ENCODE data around the gene C1QL1.

Gene C1QL1

GRCh38 chr17:44940768-44941167 is 27.3 kb downstream of the C1QL1 start:
- no peak overlapping the region for H2AFZ ChIP-seq (ENCODE audit: low read length, unreplicated experiment)
- H3K4me3 ChIP-seq (ENCODE audit: low read depth, low read length) = no peak overlapping the region
- peaks cover 80% of the 10 kb centered on the region for H3K79me2 ChIP-seq (ENCODE audit: control insufficient read depth, insufficient read depth, low read length, unreplicated experiment)
- H3K27ac ChIP-seq (ENCODE audit: low read depth, low read length) = peak overlapping the region; percentile 32
- peaks cover 7% of the 10 kb centered on the region for H3K36me3 ChIP-seq (ENCODE audit: insufficient read depth, low read length)
- H3K27me3 ChIP-seq (ENCODE audit: insufficient read depth, low read length) = no peaks in the 10 kb centered on the region
- H3K4me1 ChIP-seq (ENCODE audit: control insufficient read depth, insufficient read depth, low read length, unreplicated experiment) = peaks cover 17% of the 10 kb centered on the region

GRCh38 chr17:44940317-44940716 is 27.8 kb downstream of the C1QL1 start:
- Histone ChIP-seq H3K4me1 (ENCODE audit: control insufficient read depth, insufficient read depth, low read length, unreplicated experiment) (peaks cover 17% of the 10 kb centered on the region), H3K36me3 (ENCODE audit: insufficient read depth, low read length) (peaks cover 7% of the 10 kb centered on the region), H3K27me3 (ENCODE audit: insufficient read depth, low read length) (no peaks in the 10 kb centered on the region), H3K79me2 (ENCODE audit: control insufficient read depth, insufficient read depth, low read length, unreplicated experiment) (peaks cover 75% of the 10 kb centered on the region), H2AFZ (ENCODE audit: low read length, unreplicated experiment) (no peak overlapping the region), H3K27ac (ENCODE audit: low read depth, low read length) (peak overlapping the region; percentile 32), H3K4me3 (ENCODE audit: low read depth, low read length) (no peak overlapping the region)

- Histone ChIP-seq H3K79me2 (ENCODE audit: control insufficient read depth, insufficient read depth, low read length, unreplicated experiment) (peaks cover 25% of the 10 kb centered on the region), H3K4me3 (ENCODE audit: low read depth, low read length) (no peak overlapping the region), H3K4me1 (ENCODE audit: control insufficient read depth, insufficient read depth, low read length, unreplicated experiment) (no peaks in the 10 kb centered on the region), H2AFZ (ENCODE audit: low read length, unreplicated experiment) (no peak overlapping the region), H3K36me3 (ENCODE audit: insufficient read depth, low read length) (peaks cover 10% of the 10 kb centered on the region), H3K27ac (ENCODE audit: low read depth, low read length) (no peak overlapping the region), H3K27me3 (ENCODE audit: insufficient read depth, low read length) (no peaks in the 10 kb centered on the region)
Observed at GRCh38 chr17:44935116-44935515, 33.0 kb downstream of the C1QL1 start.

- H2AFZ ChIP-seq (ENCODE audit: low read length, unreplicated experiment) = no peak overlapping the region
- peaks cover 10% of the 10 kb centered on the region for H3K36me3 ChIP-seq (ENCODE audit: insufficient read depth, low read length)
- H3K79me2 ChIP-seq (ENCODE audit: control insufficient read depth, insufficient read depth, low read length, unreplicated experiment) = peaks cover 22% of the 10 kb centered on the region
- no peak overlapping the region for H3K27ac ChIP-seq (ENCODE audit: low read depth, low read length)
- no peaks in the 10 kb centered on the region for H3K27me3 ChIP-seq (ENCODE audit: insufficient read depth, low read length)
- H3K4me3 ChIP-seq (ENCODE audit: low read depth, low read length) = no peak overlapping the region
- no peaks in the 10 kb centered on the region for H3K4me1 ChIP-seq (ENCODE audit: control insufficient read depth, insufficient read depth, low read length, unreplicated experiment)
Observed at GRCh38 chr17:44934745-44935105, 33.4 kb downstream of the C1QL1 start.

GRCh38 chr17:44933824-44934744 is 34.0 kb downstream of the C1QL1 start:
- H3K4me1 ChIP-seq (ENCODE audit: control insufficient read depth, insufficient read depth, low read length, unreplicated experiment) = no peaks in the 10 kb centered on the region

GRCh38 chr17:44932787-44933097 is 35.4 kb downstream of the C1QL1 start:
- Histone ChIP-seq H3K79me2 (ENCODE audit: control insufficient read depth, insufficient read depth, low read length, unreplicated experiment) (peaks cover 14% of the 10 kb centered on the region), H3K27ac (ENCODE audit: low read depth, low read length) (no peak overlapping the region), H3K4me3 (ENCODE audit: low read depth, low read length) (no peak overlapping the region), H3K4me1 (ENCODE audit: control insufficient read depth, insufficient read depth, low read length, unreplicated experiment) (no peaks in the 10 kb centered on the region), H2AFZ (ENCODE audit: low read length, unreplicated experiment) (no peak overlapping the region), H3K27me3 (ENCODE audit: insufficient read depth, low read length) (no peaks in the 10 kb centered on the region), H3K36me3 (ENCODE audit: insufficient read depth, low read length) (peaks cover 9% of the 10 kb centered on the region; the same call in 1 of the 2 replicates)

More at GRCh38 chr17:44933824-44934744, 34.0 kb downstream of the C1QL1 start:
- peaks cover 18% of the 10 kb centered on the region for H3K79me2 ChIP-seq (ENCODE audit: control insufficient read depth, insufficient read depth, low read length, unreplicated experiment)
- no peak overlapping the region for H3K4me3 ChIP-seq (ENCODE audit: low read depth, low read length)
- H3K27ac ChIP-seq (ENCODE audit: low read depth, low read length) = no peak overlapping the region
- no peak overlapping the region for H2AFZ ChIP-seq (ENCODE audit: low read length, unreplicated experiment)
- H3K36me3 ChIP-seq (ENCODE audit: insufficient read depth, low read length) = peaks cover 15% of the 10 kb centered on the region
- no peaks in the 10 kb centered on the region for H3K27me3 ChIP-seq (ENCODE audit: insufficient read depth, low read length)

- Histone ChIP-seq H3K36me3 (ENCODE audit: insufficient read depth, low read length) (peaks cover 11% of the 10 kb centered on the region; the same call in 1 of the 2 replicates), H3K79me2 (ENCODE audit: control insufficient read depth, insufficient read depth, low read length, unreplicated experiment) (peaks cover 10% of the 10 kb centered on the region), H3K4me3 (ENCODE audit: low read depth, low read length) (no peak overlapping the region), H3K27ac (ENCODE audit: low read depth, low read length) (no peak overlapping the region), H3K4me1 (ENCODE audit: control insufficient read depth, insufficient read depth, low read length, unreplicated experiment) (no peaks in the 10 kb centered on the region), H2AFZ (ENCODE audit: low read length, unreplicated experiment) (no peak overlapping the region), H3K27me3 (ENCODE audit: insufficient read depth, low read length) (no peaks in the 10 kb centered on the region)
Observed at GRCh38 chr17:44932096-44932786, 35.9 kb downstream of the C1QL1 start.

- Histone ChIP-seq H3K79me2 (ENCODE audit: control insufficient read depth, insufficient read depth, low read length, unreplicated experiment) (peaks cover 5% of the 10 kb centered on the region), H3K4me3 (ENCODE audit: low read depth, low read length) (no peak overlapping the region), H3K4me1 (ENCODE audit: control insufficient read depth, insufficient read depth, low read length, unreplicated experiment) (no peaks in the 10 kb centered on the region), H3K36me3 (ENCODE audit: insufficient read depth, low read length) (peaks cover 14% of the 10 kb centered on the region; the same call in 1 of the 2 replicates), H3K27me3 (ENCODE audit: insufficient read depth, low read length) (no peaks in the 10 kb centered on the region), H3K27ac (ENCODE audit: low read depth, low read length) (no peak overlapping the region), H2AFZ (ENCODE audit: low read length, unreplicated experiment) (no peak overlapping the region)
Observed at GRCh38 chr17:44931376-44931775, 36.7 kb downstream of the C1QL1 start.

- H3K4me1 ChIP-seq (ENCODE audit: control insufficient read depth, insufficient read depth, low read length, unreplicated experiment) = no peaks in the 10 kb centered on the region
- no peaks in the 10 kb centered on the region for H3K79me2 ChIP-seq (ENCODE audit: control insufficient read depth, insufficient read depth, low read length, unreplicated experiment)
- no peaks in the 10 kb centered on the region for H3K27me3 ChIP-seq (ENCODE audit: insufficient read depth, low read length)
- peaks cover 18% of the 10 kb centered on the region; the same call in 1 of the 2 replicates for H3K36me3 ChIP-seq (ENCODE audit: insufficient read depth, low read length)
- H3K27ac ChIP-seq (ENCODE audit: low read depth, low read length) = no peak overlapping the region
- no peak overlapping the region for H2AFZ ChIP-seq (ENCODE audit: low read length, unreplicated experiment)
- no peak overlapping the region for H3K4me3 ChIP-seq (ENCODE audit: low read depth, low read length)
Observed at GRCh38 chr17:44930667-44931066, 37.4 kb downstream of the C1QL1 start.

- no peaks in the 10 kb centered on the region for H3K27me3 ChIP-seq (ENCODE audit: insufficient read depth, low read length)
- H3K4me3 ChIP-seq (ENCODE audit: low read depth, low read length) = no peak overlapping the region
- no peaks in the 10 kb centered on the region for H3K79me2 ChIP-seq (ENCODE audit: control insufficient read depth, insufficient read depth, low read length, unreplicated experiment)
- H3K36me3 ChIP-seq (ENCODE audit: insufficient read depth, low read length) = peaks cover 15% of the 10 kb centered on the region; the same call in 1 of the 2 replicates
- no peak overlapping the region for H3K27ac ChIP-seq (ENCODE audit: low read depth, low read length)
- H2AFZ ChIP-seq (ENCODE audit: low read length, unreplicated experiment) = no peak overlapping the region
- no peaks in the 10 kb centered on the region for H3K4me1 ChIP-seq (ENCODE audit: control insufficient read depth, insufficient read depth, low read length, unreplicated experiment)
Observed at GRCh38 chr17:44928950-44929720, 39.0 kb downstream of the C1QL1 start.

Data from ACC112 (cell line).